GOT3 (cell line): ENCODE measurements around the gene ATXN10.
"Not testable (repeated sequence)": the region's sequence is repeated elsewhere in the genome, so short reads cannot be mapped to it uniquely, and the experiment has no call there.

Source experiments
- DNase-seq: peaks from one replicate; lab custom pipeline; 2025; ENCODE audit warnings: mixed read lengths; lab: John Stamatoyannopoulos, UW

ATXN10 gene

DNA sequence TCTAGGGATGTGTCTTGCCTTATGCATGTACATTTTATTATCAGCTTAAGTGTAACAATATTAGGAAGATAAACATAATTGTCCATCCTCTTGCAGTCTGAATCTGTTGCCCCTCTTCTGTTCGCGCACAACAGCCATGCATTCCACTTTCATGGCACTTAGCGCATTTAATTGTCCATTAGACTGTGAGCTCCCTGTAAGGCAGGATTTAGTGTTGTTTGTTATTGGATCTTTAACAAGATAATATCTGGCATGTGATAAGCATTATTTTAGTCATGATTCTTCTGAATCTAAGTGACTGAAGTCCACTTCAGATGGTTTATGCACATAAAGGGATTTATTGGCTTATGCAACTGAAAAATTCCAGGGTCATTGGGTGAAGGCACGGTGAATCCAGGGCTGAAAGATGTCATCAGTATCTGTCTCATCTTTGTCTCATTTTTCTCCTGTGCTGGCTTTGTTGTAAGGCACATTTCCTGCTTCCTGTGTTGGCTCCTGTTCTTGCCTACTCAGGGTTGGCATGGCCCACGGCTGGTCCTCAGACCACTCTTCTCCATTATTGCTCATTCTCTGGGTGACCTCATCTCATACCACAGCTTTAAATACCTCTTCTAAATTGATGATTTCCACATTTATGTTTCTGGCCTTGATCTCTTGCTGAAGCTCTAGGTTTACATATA is 37.6 kb downstream of the ATXN10 start:
- DNase-seq: no peak

DNA sequence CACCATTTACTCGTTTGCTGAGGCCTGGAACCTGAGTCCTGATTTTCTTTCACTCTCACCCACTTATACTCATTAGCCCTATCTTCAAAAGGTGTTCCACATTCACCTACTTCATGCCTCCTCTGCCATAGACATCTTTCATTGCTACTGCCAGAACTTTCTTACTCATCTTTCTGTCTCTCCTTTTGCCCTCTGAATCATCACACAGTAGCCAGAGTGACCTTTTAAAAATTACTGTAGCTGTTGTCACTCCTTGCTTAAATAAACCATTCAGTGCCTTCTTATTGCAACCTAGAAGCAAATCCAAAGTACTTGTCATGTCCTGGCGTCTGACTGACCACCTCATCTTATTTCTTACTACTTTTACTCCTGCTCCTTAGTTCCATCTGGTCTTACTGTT is 38.2 kb downstream of the ATXN10 start:
- no peak for DNase-seq

DNA sequence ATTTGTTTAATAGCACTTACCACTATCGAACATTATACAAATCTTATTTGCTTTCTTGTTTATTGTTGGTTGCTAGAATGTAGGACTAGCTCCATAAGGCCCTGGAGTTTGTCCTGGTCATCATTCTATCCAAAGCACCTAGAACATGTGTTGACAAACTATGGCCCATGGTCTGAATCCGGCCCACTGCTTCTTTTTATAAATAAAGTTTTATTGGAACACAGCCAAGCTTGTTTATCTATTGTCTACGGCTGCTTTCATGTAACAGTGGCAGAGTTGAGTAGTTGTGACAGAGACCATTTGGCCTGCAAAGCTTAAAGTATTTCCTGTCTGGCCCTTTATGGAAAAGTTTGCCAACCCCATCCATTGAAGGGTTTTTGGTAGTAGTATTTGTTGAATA is 38.8 kb downstream of the ATXN10 start:
- DNase-seq: no peak

DNA sequence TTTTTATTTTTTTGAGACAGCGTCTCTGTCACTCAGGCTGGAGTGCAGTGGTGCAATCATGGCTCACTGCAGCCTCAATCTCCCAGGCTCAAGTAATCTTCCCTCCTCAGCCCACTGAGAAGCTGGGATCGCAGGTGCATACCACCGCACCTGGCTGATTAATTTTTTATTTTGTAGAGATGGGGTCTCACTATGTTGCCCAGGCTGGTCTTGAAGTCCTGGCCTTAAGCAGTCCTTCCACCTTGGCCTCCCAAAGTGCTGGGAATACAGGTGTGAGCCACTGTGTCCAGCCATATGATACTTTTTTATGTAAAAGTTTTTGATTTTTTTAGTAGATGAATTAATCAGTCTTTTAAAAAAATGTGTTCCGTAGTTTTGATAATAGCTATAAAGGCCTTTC is 42.8 kb downstream of the ATXN10 start:
- DNase-seq: not testable (repeated sequence)

DNA sequence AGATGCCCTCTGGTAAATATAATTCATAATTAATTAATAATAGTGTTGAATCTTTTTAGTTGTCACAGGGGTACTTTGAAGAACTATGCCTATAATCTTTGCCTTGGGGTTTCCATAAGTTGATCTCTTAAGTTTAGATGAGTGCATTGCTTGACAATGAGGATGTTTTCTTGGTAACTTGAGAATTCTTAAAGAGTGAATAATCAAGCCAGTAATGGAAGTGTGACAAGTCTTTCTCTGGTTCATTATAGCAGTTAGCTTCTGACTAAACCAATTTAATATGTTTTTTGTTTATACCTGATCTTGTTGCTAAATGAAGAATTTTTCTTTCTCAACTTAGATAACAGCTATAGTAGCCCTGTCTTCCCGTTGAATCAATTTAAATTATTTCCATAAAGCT is 46.2 kb downstream of the ATXN10 start:
- no peak for DNase-seq

DNA sequence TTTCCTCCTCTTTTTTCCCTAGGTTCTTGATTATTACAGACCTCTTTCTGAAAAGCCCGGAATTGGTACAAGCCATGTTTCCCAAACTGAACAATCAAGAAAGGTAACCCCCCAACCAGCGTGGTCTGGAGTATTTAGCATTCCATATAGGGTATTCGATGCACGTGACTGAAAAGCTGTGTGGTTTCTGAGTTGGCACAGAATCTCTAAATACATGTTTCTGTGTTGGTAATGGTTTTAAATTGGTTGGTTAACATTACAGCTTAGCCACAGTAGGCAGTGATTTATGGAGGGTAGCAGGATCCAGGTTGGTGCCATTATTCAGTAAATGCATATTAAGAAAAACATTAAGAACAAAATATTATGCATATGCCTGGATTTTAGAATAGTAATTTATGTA is 46.8 kb downstream of the ATXN10 start:
- no peak for DNase-seq

DNA sequence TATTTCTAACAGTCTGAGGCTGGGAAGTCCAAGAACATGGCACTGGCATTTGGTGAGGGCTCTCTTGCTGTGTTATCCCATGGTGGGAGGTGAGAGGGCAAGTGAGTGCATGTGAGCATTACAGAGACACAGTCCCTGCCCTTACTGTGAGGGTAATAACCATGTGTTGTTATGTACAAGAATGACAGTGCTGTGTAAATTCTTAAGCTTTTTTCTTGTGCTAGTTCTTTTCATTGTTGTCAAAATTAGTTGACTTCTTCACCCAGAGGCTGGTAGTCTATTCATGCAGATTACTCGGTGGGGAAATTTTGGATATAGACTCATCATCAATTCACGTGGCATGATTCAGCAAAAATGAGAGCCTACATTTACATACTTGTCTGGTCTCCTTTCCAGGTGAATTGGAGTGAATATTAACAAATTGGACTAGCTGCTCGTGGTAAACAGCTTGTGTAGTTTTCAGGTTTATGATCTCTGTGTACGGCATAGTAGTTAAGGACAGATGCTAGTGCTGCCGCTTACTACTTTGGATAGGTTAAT is 49.3 kb downstream of the ATXN10 start:
- DNase-seq: no peak

DNA sequence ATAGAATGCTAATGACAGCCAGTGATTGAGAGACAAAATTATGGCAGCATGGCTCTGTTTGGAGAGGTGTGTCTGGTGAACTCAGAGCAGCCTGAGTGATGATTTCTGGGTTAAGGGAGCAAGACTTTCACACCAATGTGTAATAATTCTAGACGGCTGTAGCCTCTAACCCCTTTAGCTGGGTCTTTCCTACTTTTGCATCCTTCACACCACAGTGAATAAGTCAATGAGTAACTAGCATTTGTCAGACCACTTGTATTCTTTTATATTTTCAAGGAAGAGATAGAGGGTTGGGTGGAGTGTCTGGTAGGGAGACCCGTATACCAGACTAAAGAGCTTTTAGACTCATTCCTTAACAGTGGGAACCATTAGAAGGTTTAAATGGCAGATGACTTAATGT is 50.4 kb downstream of the ATXN10 start:
- no peak for DNase-seq

DNA sequence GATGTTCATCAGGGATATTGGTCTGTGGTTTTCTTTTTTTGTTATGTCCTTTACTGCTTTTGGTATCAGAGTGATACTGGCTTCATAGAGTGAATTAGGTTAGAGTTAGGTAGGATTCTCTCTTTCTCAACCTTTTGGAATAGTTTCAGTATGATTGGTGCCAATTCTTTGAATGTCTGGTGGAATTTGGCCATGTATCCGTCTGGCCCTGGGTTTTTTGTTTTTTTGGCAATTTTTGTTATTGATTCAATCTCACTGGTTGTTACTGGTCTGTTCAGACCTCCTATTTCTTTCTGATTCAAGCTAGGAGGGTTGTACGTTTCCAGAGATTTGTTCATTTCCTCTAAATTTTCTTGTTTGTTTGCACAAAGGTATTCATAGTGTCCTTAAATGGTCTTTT is 54.4 kb downstream of the ATXN10 start:
- no peak for DNase-seq

DNA sequence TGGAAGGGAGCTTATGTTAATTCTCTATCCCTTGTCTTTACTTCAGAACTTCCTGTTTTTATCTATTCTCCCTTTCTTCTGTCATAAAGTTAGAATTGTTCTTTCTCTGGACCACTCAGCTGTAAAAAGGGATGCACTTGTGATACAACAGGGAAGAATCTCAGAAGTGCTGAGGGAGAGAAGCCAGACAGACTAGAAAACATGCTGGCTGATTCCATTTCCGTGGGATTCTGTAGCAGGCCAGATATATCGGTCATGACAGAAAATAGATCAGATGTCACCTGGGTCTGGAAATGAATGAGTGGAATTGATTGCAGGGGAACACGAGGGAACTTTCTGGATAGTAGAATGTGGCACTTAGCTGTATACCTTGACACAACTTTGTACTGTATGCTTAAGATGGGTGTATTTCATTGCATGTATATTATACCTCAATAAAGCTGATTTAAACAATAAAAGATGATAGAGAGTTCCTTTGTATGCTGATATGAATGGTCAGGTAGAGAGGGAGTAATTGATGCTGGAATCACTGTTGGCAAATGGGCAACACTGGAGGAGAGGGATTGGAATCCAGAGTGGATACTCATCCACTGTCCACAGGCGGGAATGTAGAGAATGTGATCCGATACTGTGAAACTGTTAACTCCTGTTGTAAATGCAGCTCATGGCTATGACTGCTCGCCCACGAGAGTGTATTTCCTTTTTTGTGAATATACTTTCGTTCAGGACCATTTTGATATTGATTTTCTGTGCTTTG is 59.6 kb downstream of the ATXN10 start:
- DNase-seq: no peak

DNA sequence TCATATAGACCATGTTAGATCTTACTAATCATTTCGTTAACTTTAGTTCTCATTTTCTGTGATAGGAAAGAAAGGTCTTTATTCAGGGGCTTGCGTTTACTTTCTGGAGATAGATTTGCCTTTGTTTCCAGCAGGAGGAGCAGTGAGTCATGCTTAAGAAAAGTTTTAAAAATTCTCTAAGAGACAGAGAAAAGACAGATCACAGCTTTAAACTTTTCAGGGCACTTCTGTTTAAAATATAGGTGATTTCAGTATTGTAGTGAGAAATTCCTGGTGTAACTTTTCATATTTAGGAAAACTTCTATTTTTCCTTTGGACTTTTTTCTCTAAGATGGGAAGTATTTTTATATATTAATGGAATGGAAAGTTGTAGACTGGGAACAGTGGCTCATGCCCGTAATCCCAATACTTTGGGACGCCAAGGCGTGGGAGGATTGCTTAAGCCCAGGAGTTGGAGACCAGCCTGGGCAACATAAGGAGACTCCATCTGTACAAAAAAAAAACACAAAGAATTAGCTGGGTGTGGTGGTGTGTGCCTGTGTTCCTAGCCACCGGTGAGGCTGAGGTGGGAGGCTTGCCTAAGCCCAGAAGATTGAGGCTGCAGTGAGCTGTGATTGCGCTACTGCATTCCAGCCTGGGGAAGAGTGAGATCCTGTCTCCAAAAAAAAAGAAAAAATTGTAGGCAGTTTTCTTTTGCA is 60.3 kb downstream of the ATXN10 start:
- DNase-seq: no peak

DNA sequence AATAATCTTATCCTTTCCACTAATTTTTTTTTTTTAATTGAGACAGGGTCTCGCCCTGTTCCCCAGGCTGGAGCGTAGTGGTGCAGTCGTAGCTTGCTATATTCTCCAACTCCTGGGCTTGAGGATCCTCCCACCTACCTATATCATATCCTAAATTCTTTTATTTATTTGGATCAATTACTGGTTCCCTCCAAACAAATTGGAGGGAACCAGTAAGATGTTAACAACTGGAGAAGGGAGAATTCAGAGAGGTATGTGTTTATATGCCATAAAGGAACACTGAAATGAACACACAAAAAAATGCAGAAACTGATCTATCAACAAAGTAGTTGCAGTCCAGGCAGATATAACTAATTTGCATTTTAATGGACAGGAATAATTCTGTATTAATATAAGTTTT is 63.6 kb downstream of the ATXN10 start:
- no peak for DNase-seq

DNA sequence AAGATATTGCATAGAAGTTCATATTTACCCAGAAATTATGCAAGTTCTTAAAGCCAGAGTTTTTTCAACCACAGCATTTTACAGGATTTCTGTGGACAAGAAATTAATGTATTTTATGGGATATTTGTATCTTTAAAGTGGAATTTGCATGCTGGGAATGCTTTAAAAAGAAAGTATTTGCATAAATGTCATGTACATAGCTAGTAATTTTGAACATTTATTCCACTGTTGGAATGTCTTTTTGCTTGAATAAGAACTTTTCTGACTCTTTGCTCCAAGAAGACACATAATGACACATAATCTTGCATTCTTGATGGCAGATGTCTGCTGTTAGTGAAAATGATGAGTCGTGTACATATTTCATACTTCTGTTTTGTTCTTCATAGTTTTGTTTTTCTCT is 66.6 kb downstream of the ATXN10 start:
- DNase-seq: no peak

DNA sequence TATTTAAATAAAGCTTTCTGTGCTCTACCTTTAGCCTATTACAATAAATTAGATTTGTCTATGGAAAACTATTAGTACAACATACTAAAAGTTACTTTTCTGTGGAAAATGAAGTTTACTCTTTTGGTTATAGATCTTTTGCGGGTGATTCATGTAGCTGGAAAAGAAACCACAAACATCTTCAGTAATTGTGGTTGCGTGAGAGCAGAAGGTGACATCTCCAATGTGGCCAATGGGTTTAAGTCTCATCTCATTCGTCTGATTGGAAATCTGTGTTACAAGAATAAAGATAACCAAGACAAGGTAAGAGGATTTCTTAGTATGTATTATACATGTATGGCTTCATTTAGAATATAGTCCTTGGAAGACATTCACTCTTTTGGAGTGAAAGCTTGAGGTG is 68.6 kb downstream of the ATXN10 start:
- DNase-seq: no peak

DNA sequence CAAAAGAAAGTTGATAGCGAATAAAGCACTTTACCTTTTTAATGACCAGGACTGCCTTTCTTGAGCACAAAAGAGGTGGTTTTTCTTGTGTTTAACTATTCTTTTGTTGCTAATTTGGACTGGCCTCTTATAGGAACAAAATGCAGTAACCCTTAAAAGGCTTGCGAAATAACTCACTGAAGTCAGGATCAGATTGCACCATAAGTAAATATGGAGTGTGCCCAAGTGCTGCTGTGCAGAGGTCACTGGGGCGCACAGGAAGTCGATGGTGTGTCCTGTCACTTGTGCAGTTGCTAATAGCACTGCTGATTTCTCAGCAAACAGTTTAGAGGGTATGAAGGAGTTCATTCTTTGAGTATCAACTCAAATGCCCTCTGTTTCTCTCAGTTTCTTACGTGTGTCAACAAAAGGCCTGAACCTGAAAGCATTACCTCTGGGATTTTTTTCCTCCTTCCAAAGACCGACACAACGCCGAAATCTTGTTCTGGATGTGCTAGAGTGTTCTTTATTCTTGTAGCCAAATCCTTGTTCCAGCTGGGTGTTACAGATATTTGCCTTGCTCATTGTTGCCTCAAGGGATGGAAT is 71.3 kb downstream of the ATXN10 start:
- DNase-seq: no peak

DNA sequence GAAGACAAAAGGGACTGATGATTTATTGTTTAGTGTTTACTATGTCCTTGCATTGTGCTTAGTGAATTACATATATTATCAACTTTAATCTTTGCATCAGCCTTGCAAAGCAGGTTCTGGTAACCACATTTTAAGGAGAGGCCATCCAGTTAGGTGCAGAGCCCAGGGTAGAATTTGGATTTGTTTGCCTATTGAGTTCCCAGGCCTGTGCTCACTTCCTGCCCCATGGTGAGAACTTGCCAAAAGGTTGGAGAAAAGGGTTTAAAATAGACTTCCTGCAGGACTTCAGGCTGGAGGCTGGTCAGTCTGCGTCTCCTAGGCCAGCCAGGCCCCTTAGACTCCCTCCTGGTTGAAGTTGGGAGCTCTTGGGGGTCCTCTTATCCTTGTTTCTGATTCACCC is 72.1 kb downstream of the ATXN10 start:
- no peak for DNase-seq

DNA sequence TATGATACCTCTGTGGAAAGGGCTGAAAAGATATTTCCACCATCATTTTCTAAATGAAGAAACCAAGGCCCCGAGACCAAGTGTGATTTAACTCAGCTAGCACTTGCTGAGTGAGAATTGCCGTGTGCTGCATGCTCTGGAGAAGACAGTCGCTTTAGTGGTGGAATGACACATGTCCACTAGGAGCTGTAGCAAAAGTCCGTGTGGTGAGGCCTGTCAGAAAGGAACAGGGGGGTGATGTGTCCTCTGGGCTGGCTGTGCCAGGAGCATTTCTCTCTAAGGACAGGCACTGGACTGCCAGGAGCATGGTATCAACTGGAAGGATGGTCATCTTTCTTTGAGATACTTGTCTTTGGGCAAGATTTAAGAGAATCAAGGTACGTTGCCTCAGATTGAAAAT is 72.8 kb downstream of the ATXN10 start:
- DNase-seq: no peak

DNA sequence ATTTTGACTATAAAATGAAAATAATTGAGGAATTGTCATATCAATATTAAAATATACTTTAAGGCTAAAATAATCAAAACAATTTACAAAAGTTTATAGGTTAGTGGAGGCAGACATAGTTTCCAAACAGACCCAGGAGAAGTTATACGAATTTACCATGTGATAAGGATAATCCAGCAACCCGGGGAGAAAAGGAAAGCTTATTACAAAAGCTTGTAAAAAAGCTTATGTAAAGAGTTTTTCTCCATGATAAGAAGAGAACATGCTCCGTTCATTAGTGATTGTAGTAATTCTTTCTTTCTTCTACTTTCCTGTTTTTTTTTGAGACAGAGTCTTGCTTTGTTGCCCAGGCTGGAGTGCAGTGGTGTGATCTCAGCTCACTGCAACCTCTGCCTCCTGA is 79.0 kb downstream of the ATXN10 start:
- no peak for DNase-seq

DNA sequence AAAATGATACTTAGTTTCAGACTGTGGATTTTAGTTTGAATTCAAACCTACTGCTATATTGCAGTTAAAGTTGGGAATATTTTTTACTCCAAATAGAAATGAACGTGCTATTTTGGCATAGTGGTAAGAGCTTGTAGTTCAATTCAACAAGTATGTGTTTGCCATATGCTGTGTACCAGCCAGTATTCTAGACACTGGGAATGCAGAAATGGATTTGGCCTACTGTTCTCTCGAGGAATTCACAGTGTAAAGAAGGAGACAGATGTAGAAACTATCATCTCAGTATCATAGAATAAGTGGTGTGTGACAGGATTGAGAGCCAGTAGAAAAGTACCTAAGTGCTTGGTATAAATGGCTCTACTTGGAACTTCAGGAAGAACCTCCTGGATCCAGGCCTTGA is 80.4 kb downstream of the ATXN10 start:
- DNase-seq: no peak

DNA sequence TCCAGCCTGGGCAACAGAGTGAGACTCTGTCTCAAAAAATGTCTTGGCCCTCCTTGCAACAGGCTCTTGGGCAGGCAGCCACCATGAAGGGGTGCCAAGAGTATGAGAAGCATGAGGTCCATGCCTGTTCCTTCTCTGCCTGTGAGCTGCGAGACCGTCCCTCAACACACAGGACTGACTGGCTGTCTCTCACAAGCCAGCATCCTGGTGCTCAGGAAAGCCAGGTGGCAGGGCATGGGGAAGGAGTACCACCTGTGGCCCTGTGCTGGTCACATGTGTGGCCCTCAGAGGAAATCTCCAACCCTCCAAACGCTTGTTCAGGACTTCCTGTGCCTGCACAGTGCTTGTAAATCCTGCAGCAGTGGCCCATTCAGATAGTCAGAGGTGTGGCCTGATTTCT is 83.2 kb downstream of the ATXN10 start:
- no peak for DNase-seq

DNA sequence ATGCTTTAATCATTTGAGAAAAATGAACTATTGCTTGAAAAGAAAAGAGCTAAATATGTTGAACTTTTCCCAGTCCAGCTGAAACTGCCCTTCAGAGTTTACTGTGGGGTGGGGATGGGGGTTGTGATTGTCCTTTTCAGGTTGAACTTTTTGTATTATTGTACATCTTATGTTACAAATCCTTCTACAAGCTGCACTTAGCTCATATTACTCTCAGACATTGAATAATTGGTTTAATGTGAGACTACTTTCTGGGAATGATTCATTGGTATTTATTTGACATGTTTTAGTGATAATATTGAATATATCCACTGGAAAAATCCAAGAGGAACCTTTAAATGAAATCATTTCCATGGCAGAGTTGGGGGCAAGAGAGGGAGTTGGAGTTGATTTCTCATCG is 84.9 kb downstream of the ATXN10 start:
- DNase-seq: no peak

DNA sequence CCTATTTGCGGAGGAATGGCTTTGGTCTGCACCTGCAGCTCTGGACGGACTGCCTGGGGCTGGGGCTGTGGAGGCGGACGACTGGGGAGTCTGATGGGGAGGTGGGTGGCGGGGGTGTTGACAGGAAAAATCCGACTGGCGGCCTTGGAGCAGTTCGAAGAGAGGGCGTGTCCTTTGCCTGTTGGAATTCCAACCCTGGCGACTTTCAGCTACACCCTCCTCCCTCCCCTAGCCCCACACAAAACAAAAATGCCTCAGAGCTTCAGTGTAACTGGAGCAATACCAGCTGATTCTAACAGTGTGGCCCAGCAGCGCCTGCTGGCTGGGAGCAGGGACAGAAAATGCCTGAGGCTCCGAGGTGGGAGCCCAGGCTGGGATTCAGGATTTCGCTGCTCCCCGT is 85.4 kb downstream of the ATXN10 start:
- DNase-seq: no peak

DNA sequence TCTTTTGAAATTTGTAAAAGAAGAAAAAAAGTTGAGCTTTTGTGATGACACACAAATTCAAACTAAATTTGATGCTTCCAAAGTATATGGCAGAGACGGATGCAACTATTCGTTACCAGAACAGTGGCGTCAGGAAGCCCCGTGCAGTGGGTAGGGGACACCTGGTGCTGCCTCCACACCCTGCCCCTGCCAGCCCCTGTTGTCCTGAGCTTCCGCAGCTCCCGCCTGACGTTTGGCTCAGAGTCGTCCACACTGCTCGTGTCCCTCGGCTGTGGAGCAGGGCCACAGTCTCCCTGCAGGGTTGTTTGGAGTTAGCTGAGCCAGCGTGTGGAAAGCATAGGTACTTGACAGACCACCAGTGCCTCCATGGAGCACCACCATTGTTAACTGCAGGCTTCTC is 86.3 kb downstream of the ATXN10 start:
- no peak for DNase-seq
